ENCODE results near the gene TMEM234.

The TMEM234 gene

GRCh38 chr1:32170991-32171390, 51.2 kb downstream of the TMEM234 start:
- DNase-seq = no peak

Measured in CD4-positive, alpha-beta T cell treated with Interleukin-21 for 1 hour (primary cell).